GM12891 (cell line): ENCODE measurements around the gene UBE3C.
"Not testable (repeated sequence)": the region's sequence is repeated elsewhere in the genome, so short reads cannot be mapped to it uniquely, and the experiment has no call there.

Experiments used
- DNase-seq: peaks from one replicate; pipeline ENCODE4 v3.0.0; 2011; ENCODE audit warnings: low spot score; ENCODE audit not compliant: insufficient read length
- FAIRE-seq: peaks from 2 replicates; lab custom pipeline; 2011; peaks lifted over from hg19 to GRCh38; lab: Jason Lieb, UNC
- PAX5 ChIP-seq: IDR thresholded peaks from 2 replicates; pipeline ENCODE4 v1.6.1; 2011; ENCODE audit warnings: low read length, moderate library complexity, mild to moderate bottlenecking; ENCODE audit not compliant: insufficient read depth, severe bottlenecking
- POLR2A ChIP-seq: IDR thresholded peaks from 2 replicates; pipeline ENCODE4 v1.6.1; 2011; ENCODE audit warnings: low read depth, low read length, control low read depth
- POLR2AphosphoS5 ChIP-seq: IDR thresholded peaks from 2 replicates; pipeline ENCODE4 v1.6.1; 2011; ENCODE audit warnings: low read depth, low read length, control low read depth
- POU2F2 ChIP-seq: IDR thresholded peaks from 2 replicates; pipeline ENCODE4 v1.6.1; 2011; ENCODE audit warnings: low read depth, mild to moderate bottlenecking, control low read depth, low read length, moderate library complexity
- SPI1 ChIP-seq: IDR thresholded peaks from 2 replicates; pipeline ENCODE4 v1.6.1; 2011; ENCODE audit warnings: low read depth, low read length, control low read depth
- TAF1 ChIP-seq: IDR thresholded peaks from 2 replicates; pipeline ENCODE4 v1.6.1; 2011; ENCODE audit warnings: low read depth, low read length, control low read depth

Gene UBE3C

GRCh38 chr7:157274991-157275427, 136.3 kb downstream of the UBE3C start:
- FAIRE-seq (no peak), DNase-seq (no peak)
- TF ChIP-seq POLR2AphosphoS5 = no peak
- no peak for TF ChIP-seq SPI1
- no peak for TF ChIP-seq TAF1
- no peak for TF ChIP-seq POLR2A
- TF ChIP-seq PAX5 = no peak

DNA sequence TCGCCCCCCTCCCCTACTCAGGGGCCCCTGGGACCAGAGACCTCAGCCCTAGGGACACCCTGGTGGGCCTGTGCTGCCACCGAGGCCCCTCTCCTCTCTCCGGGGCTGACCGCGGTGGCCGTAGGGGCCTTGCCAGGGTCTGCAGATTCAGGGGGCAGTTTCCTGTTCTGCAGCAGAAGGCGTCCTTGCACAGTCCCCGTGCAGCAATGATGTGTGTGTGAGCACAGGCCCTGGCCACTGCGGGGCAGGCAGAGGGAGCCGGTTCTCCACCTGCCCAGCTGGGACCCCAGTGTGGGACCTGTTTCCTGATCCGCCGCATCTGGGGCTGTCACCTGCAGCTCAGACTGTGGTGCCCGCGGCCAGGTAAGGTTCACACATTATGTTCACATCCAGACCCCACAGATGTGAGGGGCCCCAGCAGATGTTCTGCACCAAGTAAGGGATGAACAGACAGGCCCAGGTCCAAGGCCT, 137.4 kb downstream of the UBE3C start:
- TF ChIP-seq POU2F2 = no peak
- TF ChIP-seq TAF1 = no peak
- no peak for TF ChIP-seq POLR2AphosphoS5
- DNase-seq = no peak
- FAIRE-seq = no peak

DNA sequence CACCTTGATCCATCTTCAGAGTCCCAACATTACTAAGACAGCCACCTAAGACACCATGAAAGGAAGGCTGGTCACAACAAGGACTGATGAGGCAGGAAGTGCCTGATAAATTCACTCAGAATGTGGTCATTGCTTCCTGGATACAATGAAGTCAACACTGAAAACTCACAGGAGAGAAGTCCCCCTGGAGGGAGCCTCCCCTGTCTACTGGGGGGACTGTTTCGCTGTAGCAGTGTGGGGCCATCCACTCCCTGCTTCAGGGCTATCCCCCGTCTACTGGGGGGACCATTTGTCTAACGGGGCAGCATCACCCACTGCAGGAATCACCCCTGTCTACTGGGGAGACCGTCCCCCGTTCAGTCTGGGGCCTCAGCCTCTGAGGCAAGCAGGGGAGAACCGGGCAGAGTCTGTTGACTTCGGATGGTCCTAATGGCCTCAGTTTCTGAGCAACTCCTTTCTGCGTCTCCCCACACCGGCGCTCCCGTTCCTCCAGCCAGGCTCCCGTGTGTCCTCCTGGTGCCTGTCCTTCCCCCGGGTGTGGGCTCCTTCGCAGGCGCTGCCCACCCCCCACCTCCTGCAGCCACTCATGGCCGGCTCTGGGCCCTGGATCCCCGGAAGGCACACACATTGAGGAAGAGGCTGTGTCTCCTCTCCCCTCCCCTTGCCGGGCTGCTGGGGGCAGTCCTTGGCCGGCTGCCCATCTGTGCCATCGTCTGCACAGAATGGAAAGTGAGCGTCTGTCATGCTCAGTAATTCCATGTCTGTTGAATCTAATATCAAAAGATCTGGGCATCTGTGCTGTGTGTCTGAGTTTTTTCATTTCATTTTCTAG, 138.2 kb downstream of the UBE3C start:
- DNase-seq (no peak), FAIRE-seq (no peak)
- TF ChIP-seq POLR2A = no peak

DNA sequence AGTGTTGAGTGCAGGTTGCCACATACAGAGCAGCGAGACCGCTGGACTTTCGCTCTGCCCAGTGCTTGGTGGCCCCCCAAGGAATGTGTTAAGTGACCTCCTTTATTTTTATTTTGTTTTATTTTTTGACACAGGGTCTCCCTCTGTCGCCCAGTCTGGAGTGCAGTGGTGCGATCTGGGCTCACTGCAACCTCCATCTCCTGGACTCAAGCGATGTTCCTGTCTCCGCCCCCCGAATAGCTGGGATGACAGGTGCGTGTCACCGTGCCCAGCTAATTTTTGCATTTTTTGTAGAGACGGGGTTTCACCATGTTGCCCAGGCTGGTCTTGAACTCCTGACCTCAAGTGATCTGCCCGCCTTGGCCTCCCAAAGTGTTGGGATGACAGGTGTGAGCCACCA, 138.8 kb downstream of the UBE3C start:
- DNase-seq, FAIRE-seq: not testable (repeated sequence)

DNA sequence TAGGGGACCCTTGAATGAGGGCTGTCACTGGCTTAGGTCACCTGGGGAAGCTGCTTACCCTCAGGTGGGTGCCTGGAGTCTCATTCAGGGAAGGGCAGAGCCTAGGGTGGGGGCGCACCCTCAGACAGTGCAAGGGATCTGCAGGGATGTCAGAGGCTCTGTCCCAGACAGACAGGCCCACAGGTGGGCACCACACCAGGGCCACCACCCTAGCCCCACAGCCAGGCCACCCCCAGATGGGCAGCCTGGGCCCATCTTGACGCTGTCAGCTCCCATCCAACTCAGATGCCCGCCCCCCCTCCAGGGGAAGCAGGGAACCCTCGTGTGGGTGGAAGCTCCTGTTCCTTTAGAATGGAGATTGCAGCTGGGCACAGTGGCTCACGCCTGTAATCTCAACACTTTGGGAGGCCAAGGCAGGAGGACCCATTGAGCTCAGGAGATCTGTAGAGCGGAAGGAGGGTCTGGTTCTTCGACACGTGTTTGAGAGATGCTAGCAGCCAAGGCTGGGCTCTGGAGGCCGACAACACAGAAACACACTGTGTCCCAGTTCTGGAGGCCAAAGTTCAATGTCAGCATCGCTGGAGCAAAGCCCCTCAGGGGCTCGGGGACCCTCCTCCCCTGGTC, 139.6 kb downstream of the UBE3C start:
- TF ChIP-seq POU2F2 (no peak), TAF1 (no peak), POLR2A (no peak), PAX5 (no peak), SPI1 (no peak), POLR2AphosphoS5 (no peak)
- DNase-seq (no peak), FAIRE-seq (no peak)

GRCh38 chr7:157278791-157279724, 140.3 kb downstream of the UBE3C start:
- no peak for FAIRE-seq
- no peak for DNase-seq
- TF ChIP-seq POU2F2 (no peak), TAF1 (no peak), PAX5 (no peak)

- TF ChIP-seq TAF1 (no peak), POU2F2 (no peak), POLR2AphosphoS5 (no peak), SPI1 (no peak), PAX5 (no peak), POLR2A (no peak)
- DNase-seq (no peak), FAIRE-seq (no peak)
Measured at GRCh38 chr7:157279741-157280215, 141.1 kb downstream of the UBE3C start.

DNA sequence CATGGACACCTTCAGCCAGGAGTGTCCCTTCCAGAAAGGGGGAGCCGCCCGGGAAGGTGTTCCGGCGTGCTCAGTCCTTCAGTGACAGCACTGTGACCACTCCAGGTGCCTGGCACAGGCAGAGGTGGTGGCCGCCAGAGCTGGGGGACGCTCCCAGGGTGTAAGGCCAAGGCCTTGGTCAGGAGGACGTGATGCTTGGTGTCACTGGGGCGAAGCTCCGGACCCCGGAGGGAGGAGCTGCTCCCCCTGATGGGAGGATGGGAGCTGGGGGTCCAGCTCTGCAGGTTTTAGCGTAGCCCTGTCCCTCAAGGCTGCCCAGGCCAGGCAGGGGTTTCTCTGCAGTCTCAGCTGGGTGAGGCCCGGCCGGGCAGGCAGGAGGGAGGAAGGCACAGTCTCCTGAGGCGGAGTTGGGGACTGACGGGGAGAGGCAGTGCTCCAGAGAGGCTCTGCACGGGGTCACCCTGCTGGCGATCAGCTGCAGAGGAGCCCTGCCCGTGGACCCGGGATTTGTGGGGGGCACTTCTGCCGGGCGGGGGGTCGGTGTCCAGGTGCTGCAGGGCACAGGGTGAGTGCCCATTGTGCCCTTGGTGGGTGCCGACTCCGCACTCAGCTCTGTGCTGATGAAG, 141.6 kb downstream of the UBE3C start:
- DNase-seq = no peak
- TF ChIP-seq POLR2AphosphoS5 (no peak), POLR2A (no peak), SPI1 (no peak), PAX5 (no peak), TAF1 (no peak), POU2F2 (no peak)
- no peak for FAIRE-seq

DNA sequence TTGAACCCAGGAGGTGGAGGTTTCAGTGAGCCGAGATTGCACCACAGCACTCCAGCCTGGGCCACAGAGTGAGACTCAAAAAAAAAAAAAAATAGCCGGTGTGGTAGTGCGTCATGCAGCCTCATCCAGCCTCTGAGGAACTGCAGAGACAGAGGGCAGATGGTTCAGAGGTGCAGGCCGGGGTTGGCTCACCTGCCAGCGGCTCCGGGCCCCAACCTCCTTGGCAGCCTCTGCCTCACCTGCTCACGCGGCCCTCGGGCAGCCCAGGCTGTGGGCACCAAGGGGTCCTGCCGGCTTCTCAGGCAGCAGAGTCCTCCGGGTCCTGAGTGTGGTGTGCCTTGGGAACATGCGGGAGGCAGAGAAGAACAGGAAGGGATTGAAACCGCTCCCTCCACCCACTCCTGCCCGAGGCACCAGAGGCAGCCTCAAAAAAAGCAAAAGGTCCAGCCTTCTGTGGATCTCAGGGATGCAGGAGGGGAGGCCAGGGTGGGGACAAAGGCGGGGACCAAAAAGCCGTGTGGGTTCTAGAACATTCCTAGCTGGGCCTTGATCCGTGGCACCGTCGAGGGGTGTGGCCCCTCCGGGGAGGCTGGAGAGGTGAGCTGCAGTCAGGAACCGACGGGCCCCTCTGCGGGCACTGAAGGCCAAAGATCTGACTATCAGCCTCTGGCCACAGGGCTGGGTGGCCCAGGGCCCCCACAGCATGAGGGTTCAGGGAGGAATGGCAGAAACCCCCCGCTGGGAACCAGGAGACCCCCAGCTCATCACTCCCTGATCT, 142.7 kb downstream of the UBE3C start:
- no peak for FAIRE-seq

More for the DNA sequence above, 142.7 kb downstream of the UBE3C start:
- no peak for TF ChIP-seq TAF1
- no peak for TF ChIP-seq POU2F2
- TF ChIP-seq PAX5 = no peak
- no peak for TF ChIP-seq POLR2A
- no peak for DNase-seq
